Esophagus squamous epithelium (tissue), 5 donors: ENCODE results near the gene PPFIA2. TPM values are rescaled to one million over a fixed set of nuclear protein-coding genes. Genes with fewer than 3 reads are reported as not detected.

Experiments
- DNase-seq: peaks from one replicate; lab custom pipeline; 2025; lab: John Stamatoyannopoulos, UW
- H3K27ac ChIP-seq, 4 donors: fragments of 200-600 bp; sonication (generic); one replicate each; pipeline ENCODE4 v1.5.1; 2016 to 2019; ENCODE audit warnings: mild to moderate bottlenecking in 1 of 4
- H3K27me3 ChIP-seq, 4 donors: fragments of 200-600 bp; sonication (generic); 1 replicate in 3 of 4; 2 replicates in 1 of 4; pipeline versions ENCODE4 v1.5.1 to v1.6.0; 2017 to 2021; ENCODE audit warnings: antibody characterized with exemption in 1 of 4
- H3K36me3 ChIP-seq, 3 donors: fragments of 200-600 bp; sonication (generic); one replicate each; pipeline ENCODE4 v1.5.1; 2016 to 2019
- H3K4me1 ChIP-seq, 3 donors: fragments of 200-600 bp; sonication (generic); one replicate each; pipeline ENCODE4 v1.5.1; 2017 to 2019
- H3K4me3 ChIP-seq, 4 donors: fragments of 200-600 bp; sonication (generic); 1 replicate in 3 of 4; 2 replicates in 1 of 4; pipeline ENCODE4 v1.5.1; 2016 to 2019; ENCODE audit warnings: mild to moderate bottlenecking in 2 of 4, moderate library complexity in 1 of 4
- H3K9me3 ChIP-seq, 3 donors: fragments of 200-600 bp; sonication (generic); one replicate each; pipeline ENCODE4 v1.5.1; 2016 to 2019
- CTCF ChIP-seq, 6 experiments: fragments of 450-650 bp in 4 of 6; fragments of 200-600 bp in 2 of 6; sonication (generic) in 2 of 6; IDR thresholded peaks; one replicate each; pipeline ENCODE4 v1.5.1; 2016 to 2019; ENCODE audit warnings: antibody characterized with exemption in 6 of 6, mild to moderate bottlenecking in 4 of 6, moderate library complexity in 4 of 6
- POLR2A ChIP-seq, 4 donors: fragments of 450-650 bp; IDR thresholded peaks; one replicate each; pipeline ENCODE4 v1.6.1; 2017; ENCODE audit warnings: antibody characterized with exemption in 4 of 4, mild to moderate bottlenecking in 4 of 4, moderate library complexity in 3 of 4
- WGBS, 2 donors: methylation state at CpG; one replicate each; pipeline ENCODE4 v1.1.5; 2018; 5-methylcytosine and 5-hydroxymethylcytosine counted together
- intact Hi-C: fragments of 100-400 bp; cut with DNase I; formaldehyde crosslinking; loops from one replicate; pipeline ENCODE4 v1.15.0; 2022
- total RNA-seq, 4 donors: library from RNA; depleted of rRNA; stranded (reverse); fragments of >200 nt; gene quantifications; one replicate each; pipeline ENCODE4 v1.1.0, GENCODE V29; 2016
- donor health status: DM: yes; HTN: yes; CAD: no.

Gene PPFIA2
- total RNA-seq, 4 donors from 2014 or later: 0.31 to 2.3 (median 0.55) TPM

GRCh38 chr12:81329085-81329484 is 430.1 kb downstream of the PPFIA2 start:
- H3K27me3 ChIP-seq: no peaks in the 10 kb centered on the region
- H3K4me1 ChIP-seq: no peaks in the 10 kb centered on the region
- H3K4me3 ChIP-seq: no peak overlapping the region
- intact Hi-C loops: no loop called here
- peaks cover 0 to 4% (median 0%) of the 10 kb centered on the region in 3 donors for H3K9me3 ChIP-seq
- no peak for DNase-seq
- no peak for TF ChIP-seq CTCF (IDR thresholded peaks at IDR 0.05)
- no peak for TF ChIP-seq POLR2A (IDR thresholded peaks at IDR 0.05)
- 69 to 70% methylated on average over 2 of the region's 2 CpGs for WGBS, 2 donors
- H3K36me3 ChIP-seq: no peaks in the 10 kb centered on the region
- no peak overlapping the region for H3K27ac ChIP-seq

- Histone ChIP-seq H3K36me3 (no peaks in the 10 kb centered on the region), H3K4me3 (no peak overlapping the region), H3K9me3 (peaks cover 0 to 4% (median 0%) of the 10 kb centered on the region in 3 donors), H3K4me1 (no peaks in the 10 kb centered on the region), H3K27me3 (no peaks in the 10 kb centered on the region), H3K27ac (no peak overlapping the region)
- no peak for TF ChIP-seq CTCF (IDR thresholded peaks at IDR 0.05)
- DNase-seq: no peak
- intact Hi-C loops: no loop called here
These were observed 431.7 kb downstream of the PPFIA2 start for GRCh38 chr12:81327425-81327824.

GRCh38 chr12:81325086-81325485 is 434.1 kb downstream of the PPFIA2 start:
- intact Hi-C loops: no loop called here
- no peak overlapping the region for H3K27ac ChIP-seq
- peaks cover 0 to 4% (median 0%) of the 10 kb centered on the region in 3 donors for H3K9me3 ChIP-seq
- no peaks in the 10 kb centered on the region for H3K27me3 ChIP-seq
- DNase-seq: no peak
- TF ChIP-seq POLR2A (IDR thresholded peaks at IDR 0.05) (no peak), CTCF (IDR thresholded peaks at IDR 0.05) (no peak)
- H3K4me1 ChIP-seq: no peaks in the 10 kb centered on the region
- no peak overlapping the region for H3K4me3 ChIP-seq
- no peaks in the 10 kb centered on the region for H3K36me3 ChIP-seq

GRCh38 chr12:81314903-81315531 is 444.1 kb downstream of the PPFIA2 start:
- no peaks in the 10 kb centered on the region for H3K36me3 ChIP-seq
- TF ChIP-seq POLR2A (IDR thresholded peaks at IDR 0.05) (no peak), CTCF (IDR thresholded peaks at IDR 0.05) (no peak)
- no peaks in the 10 kb centered on the region for H3K4me1 ChIP-seq
- 65 to 69% methylated on average over 2 of the region's 2 CpGs for WGBS, 2 donors
- no peaks in the 10 kb centered on the region for H3K27me3 ChIP-seq
- intact Hi-C loops: no loop called here
- no peaks in the 10 kb centered on the region for H3K9me3 ChIP-seq
- no peak for DNase-seq
- H3K4me3 ChIP-seq: no peak overlapping the region
- no peak overlapping the region for H3K27ac ChIP-seq

- no peak for DNase-seq
- TF ChIP-seq POLR2A (IDR thresholded peaks at IDR 0.05) (no peak), CTCF (IDR thresholded peaks at IDR 0.05) (no peak)
- Histone ChIP-seq H3K4me1 (no peaks in the 10 kb centered on the region), H3K4me3 (no peak overlapping the region), H3K27ac (no peak overlapping the region), H3K36me3 (no peaks in the 10 kb centered on the region), H3K27me3 (no peaks in the 10 kb centered on the region), H3K9me3 (no peaks in the 10 kb centered on the region)
- intact Hi-C loops: no loop called here
- WGBS, 2 donors: 75 to 77% methylated on average over 3 of the region's 3 CpGs
These were observed 455.2 kb downstream of the PPFIA2 start for GRCh38 chr12:81303935-81304334.
